ENCODE results near the gene SRPK1.

Gene SRPK1

GRCh38 chr6:35903679-35904078 lies 17.2 kb downstream of the SRPK1 start:
- Histone ChIP-seq H4K91ac (ENCODE audit: low read depth, low read length, poor library complexity) (no peak overlapping the region), H3K9ac (ENCODE audit: low read depth, low read length, poor library complexity) (no peak overlapping the region), H3K4ac (ENCODE audit: low read length) (no peak overlapping the region), H4K8ac (ENCODE audit: low read depth, low read length) (no peak overlapping the region), H3K4me3 (ENCODE audit: low read length in 2 of 2) (no peak overlapping the region), H3K27me3 (ENCODE audit: control insufficient read depth in 3 of 3, insufficient read depth in 3 of 3, low read depth in 1 of 3, low read length in 3 of 3) (no peaks in the 10 kb centered on the region), H3K23ac (ENCODE audit: low read depth, low read length, poor library complexity) (no peak overlapping the region), H2BK5ac (ENCODE audit: low read length) (no peak overlapping the region), H3K18ac (ENCODE audit: low read length) (no peak overlapping the region), H3K9me3 (replicated peaks in 1 of 2; ENCODE audit: control insufficient read depth in 2 of 2, insufficient read depth in 1 of 2, low read depth in 1 of 2, low read length in 2 of 2) (peaks cover 4 to 26% of the 10 kb centered on the region in 2 donors), H2AK5ac (ENCODE audit: low read depth, low read length) (no peak overlapping the region), H2BK12ac (ENCODE audit: low read length) (no peak overlapping the region), H3K4me1 (ENCODE audit: control insufficient read depth in 2 of 2, insufficient read depth in 1 of 2, low read depth in 1 of 2, low read length in 2 of 2) (no peaks in the 10 kb centered on the region), H2BK15ac (ENCODE audit: low read length) (no peak overlapping the region), H3K79me1 (ENCODE audit: low read depth, low read length) (peaks cover 2% of the 10 kb centered on the region), H2AFZ (ENCODE audit: low read length) (no peak overlapping the region), H3K4me2 (ENCODE audit: insufficient read depth, low read length, poor library complexity, severe bottlenecking) (no peak overlapping the region), H3K36me3 (replicated peaks in 1 of 2; ENCODE audit: control insufficient read depth in 2 of 2, insufficient read depth in 2 of 2, low read length in 2 of 2) (peaks cover 7 to 90% of the 10 kb centered on the region in 2 donors), H3K27ac (replicated peaks; ENCODE audit: low read length) (no peak overlapping the region), H2BK120ac (ENCODE audit: low read depth, low read length) (no peak overlapping the region), H3K14ac (ENCODE audit: low read length) (no peak overlapping the region)
- WGBS, 2 donors (ENCODE audit: extremely low coverage in 2 of 2, insufficient read length in 2 of 2, insufficient replicate concordance in 1 of 2), result no CpG with 5 or more reads among the region's 4 CpGs
- no peak for DNase-seq (ENCODE audit: low spot score)

GRCh38 chr6:35900448-35900847 lies 20.4 kb downstream of the SRPK1 start:
- Histone ChIP-seq H3K27ac (replicated peaks; ENCODE audit: low read length) (no peak overlapping the region), H2AK5ac (ENCODE audit: low read depth, low read length) (no peak overlapping the region), H3K9ac (ENCODE audit: low read depth, low read length, poor library complexity) (no peak overlapping the region), H3K4me2 (ENCODE audit: insufficient read depth, low read length, poor library complexity, severe bottlenecking) (no peak overlapping the region), H2BK15ac (ENCODE audit: low read length) (no peak overlapping the region), H3K14ac (ENCODE audit: low read length) (no peak overlapping the region), H3K4me1 (ENCODE audit: control insufficient read depth in 2 of 2, insufficient read depth in 1 of 2, low read depth in 1 of 2, low read length in 2 of 2) (peaks cover 0 to 3% of the 10 kb centered on the region in 2 donors), H3K4ac (ENCODE audit: low read length) (no peak overlapping the region), H3K4me3 (ENCODE audit: low read length in 2 of 2) (no peak overlapping the region), H3K9me3 (replicated peaks in 1 of 2; ENCODE audit: control insufficient read depth in 2 of 2, insufficient read depth in 1 of 2, low read depth in 1 of 2, low read length in 2 of 2) (peaks cover 2 to 20% of the 10 kb centered on the region in 2 donors), H2AFZ (ENCODE audit: low read length) (no peak overlapping the region), H3K36me3 (replicated peaks in 1 of 2; ENCODE audit: control insufficient read depth in 2 of 2, insufficient read depth in 2 of 2, low read length in 2 of 2) (peaks cover 5 to 88% of the 10 kb centered on the region in 2 donors), H2BK120ac (ENCODE audit: low read depth, low read length) (no peak overlapping the region), H2BK12ac (ENCODE audit: low read length) (no peak overlapping the region), H4K91ac (ENCODE audit: low read depth, low read length, poor library complexity) (no peak overlapping the region), H4K8ac (ENCODE audit: low read depth, low read length) (no peak overlapping the region), H3K79me1 (ENCODE audit: low read depth, low read length) (peaks cover 2% of the 10 kb centered on the region), H3K23ac (ENCODE audit: low read depth, low read length, poor library complexity) (no peak overlapping the region), H2BK5ac (ENCODE audit: low read length) (no peak overlapping the region), H3K27me3 (ENCODE audit: control insufficient read depth in 3 of 3, insufficient read depth in 3 of 3, low read depth in 1 of 3, low read length in 3 of 3) (no peaks in the 10 kb centered on the region), H3K18ac (ENCODE audit: low read length) (no peak overlapping the region)
- DNase-seq (ENCODE audit: low spot score), result no peak
- 98 to 100% methylated on average over 2 of the region's 4 CpGs for WGBS, 2 donors (ENCODE audit: extremely low coverage in 2 of 2, insufficient read length in 2 of 2, insufficient replicate concordance in 1 of 2)

DNA sequence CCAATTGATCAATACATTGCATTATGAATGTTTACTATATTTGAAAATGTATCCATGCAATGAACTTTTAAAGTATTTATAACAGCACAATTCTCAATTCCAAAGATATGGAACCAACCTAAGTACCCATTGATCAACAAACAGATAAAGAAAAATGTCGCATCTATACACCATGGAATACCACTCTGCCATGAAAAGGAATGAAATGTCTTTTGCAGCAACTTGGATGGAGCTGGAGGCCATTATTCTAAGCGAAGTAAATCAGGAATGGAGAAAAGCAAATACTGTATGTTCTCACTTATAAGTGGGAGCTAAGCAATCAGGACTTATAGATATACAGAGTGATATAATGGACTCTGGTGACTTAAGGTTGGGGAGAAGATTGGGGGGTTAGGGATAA lies 22.9 kb downstream of the SRPK1 start:
- Histone ChIP-seq H3K4me1 (ENCODE audit: control insufficient read depth in 2 of 2, insufficient read depth in 1 of 2, low read depth in 1 of 2, low read length in 2 of 2) (peaks cover 0 to 5% of the 10 kb centered on the region in 2 donors), H3K18ac (ENCODE audit: low read length) (no peak overlapping the region), H3K79me1 (ENCODE audit: low read depth, low read length) (peaks cover 2% of the 10 kb centered on the region), H3K27ac (replicated peaks; ENCODE audit: low read length) (no peak overlapping the region), H4K8ac (ENCODE audit: low read depth, low read length) (no peak overlapping the region), H3K36me3 (replicated peaks in 1 of 2; ENCODE audit: control insufficient read depth in 2 of 2, insufficient read depth in 2 of 2, low read length in 2 of 2) (peaks cover 4 to 65% of the 10 kb centered on the region in 2 donors), H2BK120ac (ENCODE audit: low read depth, low read length) (no peak overlapping the region), H2AFZ (ENCODE audit: low read length) (no peak overlapping the region), H3K9me3 (replicated peaks in 1 of 2; ENCODE audit: control insufficient read depth in 2 of 2, insufficient read depth in 1 of 2, low read depth in 1 of 2, low read length in 2 of 2) (peaks cover 2 to 20% of the 10 kb centered on the region in 2 donors), H3K4ac (ENCODE audit: low read length) (no peak overlapping the region), H3K23ac (ENCODE audit: low read depth, low read length, poor library complexity) (no peak overlapping the region), H3K14ac (ENCODE audit: low read length) (no peak overlapping the region), H4K91ac (ENCODE audit: low read depth, low read length, poor library complexity) (no peak overlapping the region), H2AK5ac (ENCODE audit: low read depth, low read length) (no peak overlapping the region), H3K9ac (ENCODE audit: low read depth, low read length, poor library complexity) (no peak overlapping the region), H3K4me2 (ENCODE audit: insufficient read depth, low read length, poor library complexity, severe bottlenecking) (no peak overlapping the region), H2BK5ac (ENCODE audit: low read length) (no peak overlapping the region), H3K27me3 (ENCODE audit: control insufficient read depth in 3 of 3, insufficient read depth in 3 of 3, low read depth in 1 of 3, low read length in 3 of 3) (no peaks in the 10 kb centered on the region), H2BK12ac (ENCODE audit: low read length) (no peak overlapping the region), H2BK15ac (ENCODE audit: low read length) (no peak overlapping the region), H3K4me3 (ENCODE audit: low read length in 2 of 2) (no peak overlapping the region)
- DNase-seq (ENCODE audit: low spot score), result no peak
- WGBS, 2 donors (ENCODE audit: extremely low coverage in 2 of 2, insufficient read length in 2 of 2, insufficient replicate concordance in 1 of 2), result no CpG with 5 or more reads among the region's 2 CpGs

DNA sequence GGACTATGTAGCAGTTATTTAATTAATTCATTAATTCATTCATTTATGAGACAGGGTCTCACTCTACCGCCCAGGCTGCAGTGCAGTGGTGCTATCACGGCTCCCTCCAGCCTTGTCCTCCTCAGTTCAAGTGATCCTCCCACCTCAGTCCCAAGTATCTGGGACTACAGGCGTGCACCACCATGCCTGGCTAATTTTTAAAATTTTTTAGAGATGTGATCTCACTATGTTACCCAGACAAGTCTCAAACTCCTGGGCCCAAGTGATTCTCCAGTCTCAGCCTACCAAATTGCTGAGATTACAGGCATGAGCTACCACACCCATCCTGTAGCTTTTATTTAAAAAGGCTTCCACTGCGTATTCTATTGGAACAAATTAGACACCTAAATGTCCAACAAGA lies 23.4 kb downstream of the SRPK1 start:
- Histone ChIP-seq H3K18ac (ENCODE audit: low read length) (no peak overlapping the region), H2BK15ac (ENCODE audit: low read length) (no peak overlapping the region), H2AK5ac (ENCODE audit: low read depth, low read length) (no peak overlapping the region), H4K91ac (ENCODE audit: low read depth, low read length, poor library complexity) (no peak overlapping the region), H3K23ac (ENCODE audit: low read depth, low read length, poor library complexity) (no peak overlapping the region), H2BK12ac (ENCODE audit: low read length) (no peak overlapping the region), H3K14ac (ENCODE audit: low read length) (no peak overlapping the region), H2AFZ (ENCODE audit: low read length) (no peak overlapping the region), H2BK120ac (ENCODE audit: low read depth, low read length) (no peak overlapping the region), H3K9me3 (replicated peaks in 1 of 2; ENCODE audit: control insufficient read depth in 2 of 2, insufficient read depth in 1 of 2, low read depth in 1 of 2, low read length in 2 of 2) (peaks cover 2 to 20% of the 10 kb centered on the region in 2 donors), H3K4me1 (ENCODE audit: control insufficient read depth in 2 of 2, insufficient read depth in 1 of 2, low read depth in 1 of 2, low read length in 2 of 2) (peaks cover 0 to 5% of the 10 kb centered on the region in 2 donors), H3K4me2 (ENCODE audit: insufficient read depth, low read length, poor library complexity, severe bottlenecking) (no peak overlapping the region), H3K9ac (ENCODE audit: low read depth, low read length, poor library complexity) (no peak overlapping the region), H3K27me3 (ENCODE audit: control insufficient read depth in 3 of 3, insufficient read depth in 3 of 3, low read depth in 1 of 3, low read length in 3 of 3) (no peaks in the 10 kb centered on the region), H2BK5ac (ENCODE audit: low read length) (no peak overlapping the region), H3K4ac (ENCODE audit: low read length) (no peak overlapping the region), H3K4me3 (ENCODE audit: low read length in 2 of 2) (no peak overlapping the region), H4K8ac (ENCODE audit: low read depth, low read length) (no peak overlapping the region), H3K79me1 (ENCODE audit: low read depth, low read length) (peaks cover 2% of the 10 kb centered on the region), H3K36me3 (replicated peaks in 1 of 2; ENCODE audit: control insufficient read depth in 2 of 2, insufficient read depth in 2 of 2, low read length in 2 of 2) (peaks cover 4 to 61% of the 10 kb centered on the region in 2 donors), H3K27ac (replicated peaks; ENCODE audit: low read length) (no peak overlapping the region)
- DNase-seq (ENCODE audit: low spot score), result no peak
- no CpG with 5 or more reads among the region's 4 CpGs for WGBS, 2 donors (ENCODE audit: extremely low coverage in 2 of 2, insufficient read length in 2 of 2, insufficient replicate concordance in 1 of 2)

All from neuronal stem cell (in vitro differentiated cells).